Rectal smooth muscle tissue (tissue), 1 donor: ENCODE data around the gene GPR55.

Source experiments
- H3K27ac ChIP-seq: one replicate; pipeline ENCODE4 v1.7.0; 2013; ENCODE audit warnings: low read depth, low read length, inconsistent platforms
- H3K27me3 ChIP-seq: one replicate; pipeline ENCODE4 v1.7.0; 2013; ENCODE audit warnings: low read length; ENCODE audit not compliant: control insufficient read depth, insufficient read depth
- H3K36me3 ChIP-seq: one replicate; pipeline ENCODE4 v1.7.0; 2013; ENCODE audit warnings: low read length; ENCODE audit not compliant: control insufficient read depth, insufficient read depth
- H3K4me1 ChIP-seq: one replicate; pipeline ENCODE4 v1.7.0; 2013; ENCODE audit warnings: low read length; ENCODE audit not compliant: control insufficient read depth, insufficient read depth
- H3K4me3 ChIP-seq: one replicate; pipeline ENCODE4 v1.7.0; 2013; ENCODE audit warnings: low read length
- H3K9ac ChIP-seq: one replicate; pipeline ENCODE4 v1.7.0; 2013; ENCODE audit warnings: low read length

GPR55 gene

GRCh38 chr2:230957756-230958391 lies 32.8 kb upstream of the GPR55 start:
- Histone ChIP-seq H3K27me3 (no peaks in the 10 kb centered on the region), H3K9ac (no peak overlapping the region), H3K4me3 (peak overlapping the region; percentile 65), H3K4me1 (peaks cover 2% of the 10 kb centered on the region), H3K27ac (no peak overlapping the region), H3K36me3 (no peaks in the 10 kb centered on the region)

GRCh38 chr2:230956827-230957755 lies 32.0 kb upstream of the GPR55 start:
- H3K36me3 ChIP-seq, result no peaks in the 10 kb centered on the region
- H3K4me3 ChIP-seq, result peak overlapping the region; percentile 65
- H3K4me1 ChIP-seq, result peaks cover 2% of the 10 kb centered on the region
- H3K9ac ChIP-seq, result no peak overlapping the region
- H3K27me3 ChIP-seq, result no peaks in the 10 kb centered on the region
- no peak overlapping the region for H3K27ac ChIP-seq

GRCh38 chr2:230955163-230955737 lies 30.2 kb upstream of the GPR55 start:
- H3K4me1 ChIP-seq, result peaks cover 2% of the 10 kb centered on the region
- no peaks in the 10 kb centered on the region for H3K36me3 ChIP-seq
- H3K27me3 ChIP-seq, result no peaks in the 10 kb centered on the region
- H3K4me3 ChIP-seq, result no peak overlapping the region
- H3K27ac ChIP-seq, result no peak overlapping the region
- no peak overlapping the region for H3K9ac ChIP-seq

GRCh38 chr2:230954746-230955145 lies 29.7 kb upstream of the GPR55 start:
- Histone ChIP-seq H3K36me3 (no peaks in the 10 kb centered on the region), H3K4me3 (no peak overlapping the region), H3K27ac (no peak overlapping the region), H3K27me3 (no peaks in the 10 kb centered on the region), H3K9ac (no peak overlapping the region), H3K4me1 (peaks cover 2% of the 10 kb centered on the region)

- H3K4me3 ChIP-seq, result no peak overlapping the region
Observed at GRCh38 chr2:230953845-230954244, 28.8 kb upstream of the GPR55 start.

GRCh38 chr2:230952226-230952956 lies 27.3 kb upstream of the GPR55 start:
- Histone ChIP-seq H3K4me3 (no peak overlapping the region), H3K27me3 (no peaks in the 10 kb centered on the region), H3K4me1 (peaks cover 2% of the 10 kb centered on the region), H3K36me3 (no peaks in the 10 kb centered on the region), H3K9ac (no peak overlapping the region), H3K27ac (no peak overlapping the region)

More at GRCh38 chr2:230953845-230954244, 28.8 kb upstream of the GPR55 start:
- Histone ChIP-seq H3K27me3 (no peaks in the 10 kb centered on the region), H3K27ac (no peak overlapping the region), H3K9ac (no peak overlapping the region), H3K36me3 (no peaks in the 10 kb centered on the region), H3K4me1 (peaks cover 2% of the 10 kb centered on the region)

GRCh38 chr2:230951396-230951795 lies 26.4 kb upstream of the GPR55 start:
- H3K36me3 ChIP-seq, result no peaks in the 10 kb centered on the region
- no peak overlapping the region for H3K9ac ChIP-seq
- no peak overlapping the region for H3K27ac ChIP-seq
- H3K27me3 ChIP-seq, result no peaks in the 10 kb centered on the region
- H3K4me3 ChIP-seq, result no peak overlapping the region
- H3K4me1 ChIP-seq, result no peaks in the 10 kb centered on the region

- H3K27me3 ChIP-seq, result no peaks in the 10 kb centered on the region
- H3K4me3 ChIP-seq, result no peak overlapping the region
- no peaks in the 10 kb centered on the region for H3K4me1 ChIP-seq
- H3K36me3 ChIP-seq, result no peaks in the 10 kb centered on the region
- no peak overlapping the region for H3K9ac ChIP-seq
- no peak overlapping the region for H3K27ac ChIP-seq
Observed at GRCh38 chr2:230950874-230951339, 25.9 kb upstream of the GPR55 start.

- Histone ChIP-seq H3K4me1 (no peaks in the 10 kb centered on the region), H3K36me3 (no peaks in the 10 kb centered on the region), H3K27ac (no peak overlapping the region), H3K9ac (no peak overlapping the region), H3K27me3 (no peaks in the 10 kb centered on the region), H3K4me3 (no peak overlapping the region)
Observed at GRCh38 chr2:230949966-230950873, 25.2 kb upstream of the GPR55 start.

- H3K27me3 ChIP-seq, result no peaks in the 10 kb centered on the region
- no peak overlapping the region for H3K4me3 ChIP-seq
- no peak overlapping the region for H3K27ac ChIP-seq
- no peaks in the 10 kb centered on the region for H3K4me1 ChIP-seq
- H3K36me3 ChIP-seq, result no peaks in the 10 kb centered on the region
- H3K9ac ChIP-seq, result no peak overlapping the region
Observed at GRCh38 chr2:230947908-230948365, 22.9 kb upstream of the GPR55 start.

- Histone ChIP-seq H3K4me3 (no peak overlapping the region), H3K9ac (no peak overlapping the region), H3K27ac (no peak overlapping the region), H3K36me3 (no peaks in the 10 kb centered on the region), H3K27me3 (no peaks in the 10 kb centered on the region), H3K4me1 (no peaks in the 10 kb centered on the region)
Observed at GRCh38 chr2:230947235-230947576, 22.2 kb upstream of the GPR55 start.
